Heart right ventricle (tissue), 16 donors: ENCODE results near the gene NCAPH2. TPM values are rescaled to one million over a fixed set of nuclear protein-coding genes. Genes with fewer than 3 reads are reported as not detected.
"Not testable (repeated sequence)": the region's sequence is repeated elsewhere in the genome, so short reads cannot be mapped to it uniquely, and the experiment has no call there.

Source experiments
- ATAC-seq, 8 donors: fragments of 200-7000 bp; cut with Tn5 transposase; one replicate each; pipeline ENCODE4 v1.9.1; 2020; ENCODE audit warnings: mild to moderate bottlenecking in 8 of 8, moderate library complexity in 8 of 8, moderate number of reproducible peaks in 1 of 8
- DNase-seq, 2 donors: peaks; one replicate each; pipeline ENCODE4 v3.0.0-alpha.2; 2020
- H3K27ac ChIP-seq, 10 donors: fragments of 200-600 bp; sonication (generic) in 2 of 10; one replicate each; pipeline versions ENCODE4 v1.5.0 to v1.8.0; 2020 to 2022; ENCODE audit warnings: mild to moderate bottlenecking in 3 of 10
- H3K27me3 ChIP-seq, 7 donors: fragments of 200-600 bp; one replicate each; pipeline ENCODE4 v1.8.0; 2021 to 2022; ENCODE audit warnings: mild to moderate bottlenecking in 2 of 7
- H3K36me3 ChIP-seq, 9 donors: fragments of 200-600 bp; sonication (generic) in 1 of 9; one replicate each; pipeline versions ENCODE4 v1.5.0 to v1.8.0; 2020 to 2022; ENCODE audit warnings: mild to moderate bottlenecking in 2 of 9
- H3K4me1 ChIP-seq, 9 donors: fragments of 200-600 bp; sonication (generic) in 1 of 9; one replicate each; pipeline versions ENCODE4 v1.5.0 to v1.8.0; 2020 to 2022; ENCODE audit warnings: mild to moderate bottlenecking in 4 of 9
- H3K4me3 ChIP-seq, 10 donors: fragments of 200-600 bp; sonication (generic) in 2 of 10; one replicate each; pipeline versions ENCODE4 v1.5.0 to v1.8.0; 2020 to 2022; ENCODE audit warnings: mild to moderate bottlenecking in 7 of 10, moderate library complexity in 2 of 10
- H3K9me3 ChIP-seq, 11 donors: fragments of 200-600 bp in 10 of 11; sonication (generic) in 2 of 11; one replicate each; pipeline versions ENCODE4 v1.5.0 to v1.8.0; 2013 to 2022; ENCODE audit warnings: mild to moderate bottlenecking in 2 of 11, control low read depth in 1 of 11, moderate library complexity in 1 of 11
- WGBS, 2 donors: extraction: QIAGEN DNeasy Blood & Tissue Kit; methylation state at CpG; one replicate each; pipeline ENCODE4 v1.1.7; 2013; ENCODE audit warnings: inconsistent platforms in 1 of 2; 5-methylcytosine and 5-hydroxymethylcytosine counted together
- intact Hi-C, 10 donors: fragments of 100-400 bp; cut with DNase I; formaldehyde crosslinking; loops; one replicate each; pipeline versions ENCODE4 v1.11.1 to v1.14.2; 2022
- polyA plus RNA-seq, 2 donors: library from polyadenylated mRNA; stranded (reverse); fragments of 200-250 nt; gene quantifications; one replicate each; pipeline ENCODE4 v1.2.3, GENCODE V29; 2013
- total RNA-seq, 10 donors: library from RNA; stranded (reverse); fragmentation: NEBNext Ultra II Directional in 3 of 10; extraction: Animal tissue kit (Norgen Biotek cat#: 25700) in 3 of 10; gene quantifications; one replicate each; pipeline versions ENCODE4 v1.2.1 to v1.2.4, GENCODE V29; 2021 to 2023
- TF ChIP-seq, protein P1 (sequence below), 9 donors: fragments of 200-600 bp; sonication (generic) in 2 of 9; IDR thresholded peaks; one replicate each; pipeline versions ENCODE4 v1.5.0 to v1.8.0; 2021 to 2022; ENCODE audit warnings: antibody characterized with exemption in 9 of 9, mild to moderate bottlenecking in 5 of 9, moderate library complexity in 1 of 9
- donor health status: Arrhythmogenic right ventricular cardiomyopathy.
- donor health status: ischemic (EF 13 %, LVEDD 7.1; RV severe dilation, severe dysfunction).
- donor health status: healthy with polysubstance abuse.
- donor health status: DM: no; HTN: yes; CAD: no.
- donor health status: DM: no; HTN: no; CAD: no.
- donor health status: ischemic (EF 25% LVEDD 6.9; RV normal size, moderate dysfunction).
- donor health status: ischemic (EF 25% LVEDD 5.7; RV mildly dilated, moderate dysfunction).
- donor health status: healthy.
- donor health status: DM: yes; HTN: yes; CAD: no.
- donor health status: Ischemic cardiomyopathy.
- donor health status: ischemic (EF 35%, LVEDD 5.7; RV mildly dilated, moderate dysfunction).
- donor health status: nonischemic (EF 11% LVEDD 7.7; RV severe dilation, severe dysfunction).
- donor health status: DM: yes; HTN: yes; CAD: no.
- donor health status: PGD.
- donor health status: ischemic (EF 29% LVEDD 5.4; RV normal size, mild dysfunction).
- donor health status: nonischemic (EF 23%, LVEDD 6.1; RV moderate dilation, normal function).

Gene NCAPH2
- total and polyA plus RNA-seq, 12 donors: 21.7 to 54.8 (median 27.8) TPM

DNA sequence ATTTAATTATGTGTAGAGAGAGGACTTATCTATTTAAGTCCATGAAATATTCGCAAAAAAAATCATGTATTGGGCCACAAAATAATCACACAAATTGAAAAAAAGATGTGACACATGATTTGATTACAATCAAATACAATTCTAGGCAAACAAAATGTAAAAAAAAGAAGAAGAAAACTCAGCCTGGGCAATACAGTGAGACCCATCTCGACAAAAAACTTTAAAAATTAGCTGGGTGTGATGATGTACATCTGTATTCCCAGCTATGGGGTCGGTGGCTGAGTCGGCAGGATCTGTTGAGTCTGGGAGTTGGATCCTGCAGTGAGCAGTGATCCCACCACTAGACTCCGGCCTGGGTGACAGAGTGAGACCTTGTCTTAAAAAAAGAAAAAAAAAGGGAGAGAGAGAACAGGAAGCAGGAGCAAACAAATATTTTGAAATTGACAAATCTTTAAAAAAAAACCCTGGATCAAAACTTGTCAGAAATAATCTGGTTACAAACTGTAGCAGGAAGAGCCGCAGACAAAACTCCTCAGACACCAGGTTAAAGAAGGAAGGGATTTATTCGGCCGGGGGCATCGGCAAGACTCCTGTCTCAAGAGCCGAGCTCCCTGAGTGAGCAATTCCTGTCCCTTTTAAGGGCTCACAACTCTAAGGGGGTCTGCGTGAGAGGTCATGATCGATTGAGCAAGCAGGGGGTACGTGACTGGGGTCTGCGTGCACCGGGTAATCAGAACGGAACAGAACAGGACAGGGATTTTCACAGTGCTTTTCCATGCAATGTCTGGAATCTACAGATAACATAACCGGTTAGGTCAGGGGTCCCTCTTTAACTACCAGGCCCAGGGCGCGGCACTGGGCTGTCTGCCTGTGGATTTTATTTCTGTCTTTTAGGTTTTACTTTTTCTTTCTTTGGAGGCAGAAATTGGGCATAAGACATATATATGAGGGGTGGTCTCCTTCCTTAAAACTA lies 25.1 kb downstream of the NCAPH2 start:
- 70% methylated on average over 19 of the region's 19 CpGs for whole genome bisulfite sequencing, 2 donors
- Histone ChIP-seq H3K4me3 (peak overlapping the region in 8 of 10 donors; percentile 57 to 86 (median 73)), H3K27me3 (peaks cover 3 to 63% (median 25%) of the 10 kb centered on the region in 7 donors), H3K9me3 (no peaks in the 10 kb centered on the region), H3K36me3 (peaks cover 0 to 9% (median 0%) of the 10 kb centered on the region in 9 donors), H3K4me1 (peaks cover 9 to 70% (median 36%) of the 10 kb centered on the region in 9 donors), H3K27ac (peak overlapping the region; percentile 84 to 99 (median 95))
- TF ChIP-seq, protein P1, sequence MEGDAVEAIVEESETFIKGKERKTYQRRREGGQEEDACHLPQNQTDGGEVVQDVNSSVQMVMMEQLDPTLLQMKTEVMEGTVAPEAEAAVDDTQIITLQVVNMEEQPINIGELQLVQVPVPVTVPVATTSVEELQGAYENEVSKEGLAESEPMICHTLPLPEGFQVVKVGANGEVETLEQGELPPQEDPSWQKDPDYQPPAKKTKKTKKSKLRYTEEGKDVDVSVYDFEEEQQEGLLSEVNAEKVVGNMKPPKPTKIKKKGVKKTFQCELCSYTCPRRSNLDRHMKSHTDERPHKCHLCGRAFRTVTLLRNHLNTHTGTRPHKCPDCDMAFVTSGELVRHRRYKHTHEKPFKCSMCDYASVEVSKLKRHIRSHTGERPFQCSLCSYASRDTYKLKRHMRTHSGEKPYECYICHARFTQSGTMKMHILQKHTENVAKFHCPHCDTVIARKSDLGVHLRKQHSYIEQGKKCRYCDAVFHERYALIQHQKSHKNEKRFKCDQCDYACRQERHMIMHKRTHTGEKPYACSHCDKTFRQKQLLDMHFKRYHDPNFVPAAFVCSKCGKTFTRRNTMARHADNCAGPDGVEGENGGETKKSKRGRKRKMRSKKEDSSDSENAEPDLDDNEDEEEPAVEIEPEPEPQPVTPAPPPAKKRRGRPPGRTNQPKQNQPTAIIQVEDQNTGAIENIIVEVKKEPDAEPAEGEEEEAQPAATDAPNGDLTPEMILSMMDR (IDR thresholded peaks at IDR 0.05): no peak
- no peak for ATAC-seq
- no peak for DNase-seq
- intact Hi-C loops: loop anchor here in 2 of 10 donors (5.0 kb wide), 1 partner anchor 89 kb away; no protein-coding TSS in a partner anchor

DNA sequence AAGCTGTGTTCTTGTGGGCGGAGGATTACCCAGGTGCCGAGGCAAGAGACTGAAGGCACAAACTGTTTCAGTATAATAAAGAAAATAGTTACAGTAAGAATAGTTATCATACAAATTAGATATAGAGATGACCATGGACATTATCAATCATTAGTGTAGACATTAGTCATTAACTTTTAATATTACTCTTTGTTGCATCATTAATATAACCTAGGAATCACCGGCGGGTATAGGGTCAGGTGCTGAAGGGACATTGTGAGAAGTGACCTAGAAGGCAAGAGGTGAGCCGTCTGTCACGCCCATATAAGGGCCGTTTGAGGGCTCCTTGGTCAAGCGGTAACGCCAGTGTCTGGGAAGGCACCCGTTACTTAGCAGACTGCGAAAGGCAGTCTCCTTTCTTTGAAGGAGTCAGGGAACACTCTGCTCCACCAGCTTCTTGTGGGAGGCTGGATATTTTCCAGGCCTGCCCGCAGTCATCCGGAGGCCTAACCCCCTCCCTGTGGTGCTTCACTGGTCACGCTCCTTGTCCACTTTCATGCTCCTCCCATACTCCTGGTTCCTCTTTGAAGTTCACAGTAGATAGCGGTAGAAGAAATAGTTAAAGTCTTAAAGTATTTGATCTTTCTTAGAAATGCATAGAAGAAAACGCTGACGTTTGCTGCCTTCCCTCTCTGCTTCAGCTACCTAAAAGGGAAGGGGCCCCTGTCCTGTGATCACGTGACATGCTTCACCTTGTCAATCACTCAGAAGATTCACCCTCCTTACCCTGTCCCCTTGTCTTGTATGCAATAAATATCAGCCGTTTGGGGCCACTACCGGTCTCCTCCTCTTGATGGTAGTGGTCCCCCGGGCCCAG lies 26.1 kb downstream of the NCAPH2 start:
- peaks cover 3 to 63% (median 24%) of the 10 kb centered on the region in 7 donors for H3K27me3 ChIP-seq
- H3K4me3 ChIP-seq, H3K9me3 ChIP-seq, DNase-seq, ATAC-seq, H3K36me3 ChIP-seq: not testable (repeated sequence)
- WGBS, 2 donors: 47 to 52% methylated on average over 21 of the region's 21 CpGs
- intact Hi-C loops: loop anchor here in 2 of 10 donors (5.0 kb wide), 1 partner anchor 88 kb away; no protein-coding TSS in a partner anchor
- H3K27ac ChIP-seq: peak overlapping the region in 4 of 10 donors; percentile 2 to 99 (median 71)
- H3K4me1 ChIP-seq: peaks cover 9 to 70% (median 39%) of the 10 kb centered on the region in 9 donors

DNA sequence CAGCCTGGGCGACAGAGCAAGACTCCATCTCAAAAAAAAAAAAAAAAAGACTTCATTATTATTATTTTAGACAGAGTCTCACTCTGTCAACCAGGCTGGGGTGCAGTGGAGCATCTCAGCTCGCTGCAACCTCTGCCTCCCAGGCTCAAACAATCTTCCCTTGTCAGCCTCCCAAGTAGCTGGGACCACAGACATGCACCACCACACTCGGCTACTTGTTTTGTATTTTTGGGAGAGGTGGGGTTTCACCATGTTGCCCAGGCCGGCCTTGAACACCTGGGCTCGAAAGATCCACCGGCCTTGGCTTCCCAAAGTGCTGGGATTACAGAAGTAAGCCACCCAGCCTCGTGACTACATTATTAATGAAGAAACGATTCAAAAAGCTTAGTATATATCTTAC lies 27.1 kb downstream of the NCAPH2 start:
- Histone ChIP-seq H3K4me3 (no peak overlapping the region), H3K4me1 (peaks cover 5 to 77% (median 34%) of the 10 kb centered on the region in 9 donors), H3K27ac (peak overlapping the region in 3 of 10 donors; percentile 0 to 99 (median 99)), H3K27me3 (peaks cover under 1 to 58% (median 18%) of the 10 kb centered on the region in 7 donors), H3K36me3 (no peaks in the 10 kb centered on the region), H3K9me3 (no peaks in the 10 kb centered on the region)
- WGBS, 2 donors: 92 to 94% methylated on average over 7 of the region's 8 CpGs
- TF ChIP-seq, protein P1 (IDR thresholded peaks at IDR 0.05): no peak
- ATAC-seq (no peak), DNase-seq (no peak)
- intact Hi-C loops: no loop called here

DNA sequence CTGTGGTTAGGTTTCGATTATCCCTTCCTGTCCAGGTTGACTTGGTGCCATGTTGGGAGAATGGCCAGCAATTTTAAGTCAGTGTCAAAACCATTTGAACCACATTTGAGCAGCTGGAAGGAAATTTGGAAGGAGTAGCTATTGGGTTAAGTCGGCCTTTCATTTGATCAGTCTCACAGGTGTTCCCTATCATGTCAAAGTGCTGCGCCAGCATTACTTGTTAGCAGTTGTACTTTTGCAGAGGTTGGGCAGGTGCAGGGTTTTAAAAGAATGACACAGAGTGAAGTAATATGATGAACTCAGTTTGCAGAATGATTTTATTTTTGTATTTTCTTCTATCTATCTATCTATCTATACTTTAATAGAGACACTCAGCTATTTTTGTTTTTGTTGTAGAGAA lies 28.2 kb downstream of the NCAPH2 start:
- no peak for DNase-seq
- Histone ChIP-seq H3K36me3 (no peaks in the 10 kb centered on the region), H3K27me3 (peaks cover 0 to 47% (median 13%) of the 10 kb centered on the region in 7 donors), H3K9me3 (no peaks in the 10 kb centered on the region), H3K4me3 (no peak overlapping the region), H3K27ac (peak overlapping the region in 1 of 10 donors; percentile 99), H3K4me1 (peaks cover 0 to 88% (median 24%) of the 10 kb centered on the region in 9 donors)
- TF ChIP-seq, protein P1 (IDR thresholded peaks at IDR 0.05): no peak
- no peak for ATAC-seq
- intact Hi-C loops: no loop called here
- 76 to 84% methylated on average over 3 of the region's 3 CpGs for WGBS, 2 donors
